GM23338 (cell line): ENCODE measurements around the gene LRRC75B. TPM values are rescaled to one million over a fixed set of nuclear protein-coding genes. Genes with fewer than 3 reads are reported as not detected.

Source experiments
- ATAC-seq: fragments of 200-7000 bp; cut with Tn5 transposase; 3 replicates; pipeline ENCODE4 v1.9.1; 2020
- DNase-seq: peaks from one replicate; pipeline ENCODE4 v3.0.0-alpha.2; 2015; ENCODE audit warnings: low spot score
- H2AFZ ChIP-seq: fragments of 200-600 bp; sonication (generic); 2 replicates; pipeline ENCODE4 v1.8.0; 2016; ENCODE audit warnings: antibody characterized with exemption, mild to moderate bottlenecking, moderate library complexity
- H3F3A ChIP-seq: fragments of 200-600 bp; sonication (generic); replicated peaks from 2 replicates; pipeline ENCODE4 v1.8.0; 2017; ENCODE audit warnings: antibody characterized with exemption, mixed run types, low read depth
- H3K27ac ChIP-seq: fragments of 200-600 bp; sonication (generic); 2 replicates; pipeline ENCODE4 v1.6.1; 2016; ENCODE audit warnings: low read depth
- H3K27me3 ChIP-seq: fragments of 200-600 bp; sonication (generic); 2 replicates; pipeline ENCODE4 v1.8.0; 2016; ENCODE audit warnings: mild to moderate bottlenecking, mixed run types, moderate library complexity; ENCODE audit not compliant: insufficient read depth
- H3K36me3 ChIP-seq: fragments of 200-600 bp; sonication (generic); 2 replicates; pipeline ENCODE4 v1.8.0; 2016; ENCODE audit warnings: mild to moderate bottlenecking; ENCODE audit not compliant: insufficient read depth
- H3K4me1 ChIP-seq: fragments of 200-600 bp; sonication (generic); 2 replicates; pipeline ENCODE4 v1.8.0; 2016; ENCODE audit warnings: mild to moderate bottlenecking, moderate library complexity; ENCODE audit not compliant: insufficient read depth
- H3K4me2 ChIP-seq: fragments of 200-600 bp; sonication (generic); 2 replicates; pipeline ENCODE4 v1.7.1; 2017; ENCODE audit warnings: mixed run types
- H3K4me3 ChIP-seq: fragments of 200-600 bp; sonication (generic); 2 replicates; pipeline ENCODE4 v1.6.1; 2016; ENCODE audit warnings: mixed run types
- H3K79me2 ChIP-seq: fragments of 200-600 bp; sonication (generic); replicated peaks from 2 replicates; pipeline ENCODE4 v1.8.0; 2017; ENCODE audit warnings: mild to moderate bottlenecking; ENCODE audit not compliant: insufficient read depth
- H3K9me2 ChIP-seq: fragments of 200-600 bp; sonication (generic); 2 replicates; pipeline ENCODE4 v1.8.0; 2017; ENCODE audit not compliant: insufficient read depth
- H4K20me1 ChIP-seq: fragments of 200-600 bp; sonication (generic); replicated peaks from 2 replicates; pipeline ENCODE4 v1.8.0; 2017; ENCODE audit warnings: mild to moderate bottlenecking; ENCODE audit not compliant: insufficient read depth
- H3K27ac Mint-ChIP-seq: 2 replicates; pipeline ENCODE4 v1.8.0; 2020; ENCODE audit warnings: inconsistent platforms, mild to moderate bottlenecking, moderate library complexity, mixed read lengths
- H3K27me3 Mint-ChIP-seq: 3 replicates; pipeline ENCODE4 v1.8.0; 2022; ENCODE audit warnings: low read depth, mild to moderate bottlenecking, moderate library complexity, mixed read lengths, inconsistent platforms; ENCODE audit not compliant: insufficient read depth, poor library complexity
- H3K36me3 Mint-ChIP-seq: 3 replicates; pipeline ENCODE4 v1.8.0; 2021; ENCODE audit warnings: low read depth, mild to moderate bottlenecking, inconsistent platforms, moderate library complexity, mixed read lengths
- H3K4me1 Mint-ChIP-seq: 3 replicates; pipeline ENCODE4 v1.8.0; 2020; ENCODE audit warnings: mild to moderate bottlenecking, inconsistent platforms, mixed read lengths
- H3K4me3 Mint-ChIP-seq: 3 replicates; pipeline ENCODE4 v1.8.0; 2021; ENCODE audit warnings: moderate library complexity, mild to moderate bottlenecking, inconsistent platforms, mixed read lengths
- H3K9me3 Mint-ChIP-seq: 3 replicates; pipeline ENCODE4 v1.8.0; 2020; ENCODE audit warnings: moderate library complexity, mild to moderate bottlenecking, inconsistent platforms, mixed read lengths
- CREB1 ChIP-seq: fragments of 250-450 bp; sonication (Bioruptor Pico); IDR thresholded peaks from 2 replicates; pipeline ENCODE4 v1.5.0; 2020; ENCODE audit warnings: low read depth, mild to moderate bottlenecking, moderate library complexity
- CTCF ChIP-seq, 2 experiments: fragments of 200-600 bp in 1 of 2; sonication (generic) in 1 of 2; conservative IDR thresholded peaks; 2 replicates each; pipeline versions ENCODE4 v1.5.1 to v1.6.1; 2016 to 2017; ENCODE audit warnings: antibody characterized with exemption in 2 of 2, low read depth in 2 of 2, mild to moderate bottlenecking in 2 of 2, moderate library complexity in 1 of 2
- EZH2 ChIP-seq: fragments of 200-600 bp; sonication (generic); IDR thresholded peaks from one replicate; pipeline ENCODE4 v1.8.0; 2017; ENCODE audit warnings: antibody characterized with exemption, mild to moderate bottlenecking, low read depth; ENCODE audit not compliant: unreplicated experiment
- EZH2phosphoT487 ChIP-seq: fragments of 200-600 bp; sonication (generic); IDR thresholded peaks from one replicate; pipeline ENCODE4 v1.8.1; 2018; ENCODE audit warnings: antibody characterized with exemption; ENCODE audit not compliant: unreplicated experiment
- NANOG ChIP-seq: IDR thresholded peaks from 2 replicates; pipeline ENCODE4 v1.6.1; 2016; ENCODE audit warnings: antibody characterized with exemption, borderline replicate concordance
- ZNF331 ChIP-seq: fragments of 250-450 bp; sonication (Bioruptor Pico); IDR thresholded peaks from 2 replicates; pipeline ENCODE4 v1.5.0; 2020; ENCODE audit warnings: low read depth, mild to moderate bottlenecking, moderate library complexity
- polyA plus RNA-seq: library from polyadenylated mRNA; unstranded; fragments of >200 nt; fragmentation: Nextera tagmentation; extraction: Ambion mirVana; gene quantifications from 2 replicates; pipeline ENCODE4 v1.2.1, GENCODE V29; 2016
- total RNA-seq: library from RNA; depleted of rRNA; stranded (reverse); fragments of >200 nt; shearing (Covaris generic); gene quantifications from 2 replicates; pipeline ENCODE4 v1.2.3, GENCODE V29; 2014
- TF ChIP-seq, protein P1 (sequence below): IDR thresholded peaks from 2 replicates; pipeline ENCODE4 v1.6.1; 2016; ENCODE audit warnings: antibody characterized with exemption

Gene LRRC75B
- total and polyA plus RNA-seq, 2 experiments from 2014 or later, result 17.6 to 22.1 TPM

DNA sequence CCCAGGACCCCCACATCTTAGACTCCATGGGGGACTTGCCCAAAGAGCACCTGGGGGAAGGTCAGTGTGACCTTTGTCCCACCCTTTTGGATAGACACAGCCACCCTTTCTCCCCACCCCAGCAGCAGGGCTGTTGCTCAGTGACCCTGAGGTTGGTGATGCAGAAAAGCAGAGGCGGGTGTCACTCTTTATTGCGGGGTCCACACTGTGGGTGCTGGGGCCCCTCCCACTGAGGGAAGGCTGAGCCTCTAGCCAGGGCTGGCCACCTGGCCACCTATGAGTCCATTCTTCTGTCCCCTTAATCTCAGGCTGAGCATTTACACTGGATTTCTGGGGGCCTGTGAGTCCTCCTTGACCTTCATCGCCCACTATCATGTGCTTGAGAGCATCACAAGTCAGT, 7.4 kb downstream of the LRRC75B start:
- H3K4me3 ChIP-seq, result no peak overlapping the region
- H3K79me2 ChIP-seq, result no peaks in the 10 kb centered on the region
- Mint-ChIP-seq H3K9me3 (no peaks in the 10 kb centered on the region), H3K27me3 (peaks cover 1% of the 10 kb centered on the region), H3K36me3 (no peaks in the 10 kb centered on the region), H3K4me3 (no peak overlapping the region), H3K4me1 (no peaks in the 10 kb centered on the region; the same call in 2 of the 3 replicates), H3K27ac (no peak overlapping the region)
- no peak overlapping the region for H3K27ac ChIP-seq
- ATAC-seq, result no peak
- no peaks in the 10 kb centered on the region for H3K27me3 ChIP-seq
- DNase-seq, result no peak
- no peaks in the 10 kb centered on the region for H3K4me1 ChIP-seq
- no peak for TF ChIP-seq EZH2
- TF ChIP-seq, protein P1, sequence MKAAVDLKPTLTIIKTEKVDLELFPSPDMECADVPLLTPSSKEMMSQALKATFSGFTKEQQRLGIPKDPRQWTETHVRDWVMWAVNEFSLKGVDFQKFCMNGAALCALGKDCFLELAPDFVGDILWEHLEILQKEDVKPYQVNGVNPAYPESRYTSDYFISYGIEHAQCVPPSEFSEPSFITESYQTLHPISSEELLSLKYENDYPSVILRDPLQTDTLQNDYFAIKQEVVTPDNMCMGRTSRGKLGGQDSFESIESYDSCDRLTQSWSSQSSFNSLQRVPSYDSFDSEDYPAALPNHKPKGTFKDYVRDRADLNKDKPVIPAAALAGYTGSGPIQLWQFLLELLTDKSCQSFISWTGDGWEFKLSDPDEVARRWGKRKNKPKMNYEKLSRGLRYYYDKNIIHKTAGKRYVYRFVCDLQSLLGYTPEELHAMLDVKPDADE, result no peak
- no peak for TF ChIP-seq NANOG
- no peak for TF ChIP-seq EZH2phosphoT487
- H2AFZ ChIP-seq, result no peak overlapping the region
- H3K9me2 ChIP-seq, result no peaks in the 10 kb centered on the region
- H3K36me3 ChIP-seq, result no peaks in the 10 kb centered on the region
- no peaks in the 10 kb centered on the region for H4K20me1 ChIP-seq
- 0 out of 2 replicates have a peak, but pooled peaks cover 5% of the 10 kb centered on the region for H3F3A ChIP-seq
- H3K4me2 ChIP-seq, result no peak overlapping the region

GRCh38 chr22:24584871-24585411, 7.9 kb downstream of the LRRC75B start:
- no peaks in the 10 kb centered on the region for H3K27me3 ChIP-seq
- H3K4me3 ChIP-seq, result no peak overlapping the region
- H3K9me2 ChIP-seq, result no peaks in the 10 kb centered on the region
- Mint-ChIP-seq H3K4me3 (no peak overlapping the region), H3K9me3 (no peaks in the 10 kb centered on the region), H3K36me3 (no peaks in the 10 kb centered on the region), H3K27me3 (peaks cover 1% of the 10 kb centered on the region), H3K27ac (0 out of 2 replicates have a peak overlapping the region, but pooled peaks have one; percentile 48), H3K4me1 (no peaks in the 10 kb centered on the region; the same call in 2 of the 3 replicates)
- DNase-seq (no peak), ATAC-seq (no peak)
- H3F3A ChIP-seq, result 0 out of 2 replicates have a peak, but pooled peaks cover 5% of the 10 kb centered on the region
- H3K36me3 ChIP-seq, result no peaks in the 10 kb centered on the region
- TF ChIP-seq CREB1 (CRISPR knock-in tag) (no peak), ZNF331 (CRISPR knock-in tag) (no peak), CTCF (conservative IDR thresholded peaks at IDR 0.05; ENCODE audit: low read depth in 2 of 2) (no peak)
- no peak overlapping the region for H3K27ac ChIP-seq
- H4K20me1 ChIP-seq, result 0 out of 2 replicates have a peak, but pooled peaks cover 4% of the 10 kb centered on the region
- H3K4me2 ChIP-seq, result no peak overlapping the region
- H3K4me1 ChIP-seq, result no peaks in the 10 kb centered on the region
- H3K79me2 ChIP-seq, result no peaks in the 10 kb centered on the region
- no peak overlapping the region for H2AFZ ChIP-seq
